CD4-positive, alpha-beta T cell (primary cell): ENCODE results near the gene RSU1. TPM values are rescaled to one million over a fixed set of nuclear protein-coding genes. Genes with fewer than 3 reads are reported as not detected.

Experiments used
- ATAC-seq: fragments of 200-7000 bp; cut with Tn5 transposase; one replicate; pipeline ENCODE4 v1.10.0; 2022; ENCODE audit warnings: mild to moderate bottlenecking; ENCODE audit not compliant: poor library complexity
- CTCF ChIA-PET: fragments of 350-600 bp; sonication (Branson Sonifier 250); formaldehyde crosslinking; loops from one replicate; lab custom pipeline; 2021; ENCODE audit warnings: antibody characterized with exemption, inconsistent platforms; lab: Charles Lee
- POLR2A ChIA-PET: fragments of 350-600 bp; sonication (Branson Sonifier 250); formaldehyde crosslinking; loops from one replicate; lab custom pipeline; 2021; ENCODE audit warnings: antibody characterized with exemption, inconsistent platforms; lab: Charles Lee
- DNase-seq, 14 experiments: peaks; one replicate each; pipeline ENCODE4 v3.0.0-alpha.2; 2013 to 2020; ENCODE audit warnings: mixed read lengths in 2 of 14
- H3K27ac ChIP-seq, 2 donors: one replicate each; pipeline versions ENCODE4 v1.5.1 to v1.7.0; 2013; ENCODE audit warnings: low read length in 2 of 2, low read depth in 1 of 2, mild to moderate bottlenecking in 1 of 2
- H3K27me3 ChIP-seq, 2 experiments: 1 replicate in 1 of 2; 2 replicates in 1 of 2; pipeline versions ENCODE4 v1.6.1 to v1.7.0; 2013; ENCODE audit warnings: low read length in 2 of 2, control low read depth in 1 of 2, mild to moderate bottlenecking in 1 of 2, moderate library complexity in 1 of 2; ENCODE audit not compliant: insufficient read depth in 2 of 2, control insufficient read depth in 1 of 2
- H3K36me3 ChIP-seq: one replicate; pipeline ENCODE4 v1.6.1; 2013; ENCODE audit warnings: low read length, control low read depth; ENCODE audit not compliant: insufficient read depth
- H3K4me1 ChIP-seq: one replicate; pipeline ENCODE4 v1.6.1; 2013; ENCODE audit warnings: low read length, control low read depth; ENCODE audit not compliant: insufficient read depth
- H3K4me3 ChIP-seq: one replicate; pipeline ENCODE4 v1.5.1; 2013; ENCODE audit warnings: mild to moderate bottlenecking, low read length, moderate library complexity
- H3K9me3 ChIP-seq, 2 experiments: 1 replicate in 1 of 2; 2 replicates in 1 of 2; pipeline versions ENCODE4 v1.6.1 to v1.7.0; 2013; ENCODE audit warnings: low read length in 2 of 2, mild to moderate bottlenecking in 2 of 2, control low read depth in 1 of 2, moderate library complexity in 1 of 2; ENCODE audit not compliant: control insufficient read depth in 1 of 2, insufficient read depth in 1 of 2
- H3K27ac Mint-ChIP-seq: one replicate; pipeline ENCODE4 v1.8.0; 2020; ENCODE audit warnings: mixed read lengths
- H3K27me3 Mint-ChIP-seq: one replicate; pipeline ENCODE4 v1.8.0; 2021; ENCODE audit warnings: mixed read lengths
- H3K36me3 Mint-ChIP-seq: one replicate; pipeline ENCODE4 v1.8.0; 2021; ENCODE audit warnings: low read depth, mixed read lengths
- H3K4me1 Mint-ChIP-seq: one replicate; pipeline ENCODE4 v1.8.0; 2021; ENCODE audit warnings: low read depth, mixed read lengths
- H3K4me3 Mint-ChIP-seq: one replicate; pipeline ENCODE4 v1.8.0; 2020; ENCODE audit warnings: mild to moderate bottlenecking, mixed read lengths
- H3K9me3 Mint-ChIP-seq: one replicate; pipeline ENCODE4 v1.8.0; 2020; ENCODE audit warnings: mixed read lengths
- CTCF ChIP-seq: fragments of 200-600 bp; IDR thresholded peaks from one replicate; pipeline ENCODE4 v1.8.0; 2022; ENCODE audit warnings: antibody characterized with exemption, mild to moderate bottlenecking
- intact Hi-C, 2 experiments: fragments of 100-400 bp; cut with DNase I in 1 of 2; cut with micrococcal nuclease in 1 of 2; formaldehyde crosslinking; loops; one replicate each; pipeline versions ENCODE4 v1.15.1 to v1.9.0; 2023 to 2025; cut with DNase I, micrococcal nuclease
- total RNA-seq, 174 experiments: library from RNA in 2 of 174; stranded (reverse) in 2 of 174; gene quantifications; one replicate each; pipeline ENCODE4 v1.2.3 and lab custom pipeline; 2021 to 2026

Gene RSU1
- total RNA-seq, 2 experiments from 2014 or later, result 26.2 to 28.8 TPM

- intact Hi-C loops, result no loop called here
- H3K27me3 ChIP-seq, result no peaks in the 10 kb centered on the region
- no peak for TF ChIP-seq CTCF
- H3K27ac ChIP-seq, result no peak overlapping the region
- H3K36me3 ChIP-seq, result no peaks in the 10 kb centered on the region
- H3K9me3 ChIP-seq, result no peaks in the 10 kb centered on the region
- H3K27ac Mint-ChIP-seq, result no peak overlapping the region
- H3K4me3 ChIP-seq, result no peak overlapping the region
- H3K4me1 Mint-ChIP-seq, result no peaks in the 10 kb centered on the region
- H3K9me3 Mint-ChIP-seq, result no peaks in the 10 kb centered on the region
- no peaks in the 10 kb centered on the region for H3K27me3 Mint-ChIP-seq
- peaks cover 47% of the 10 kb centered on the region for H3K36me3 Mint-ChIP-seq
- no peak for DNase-seq
- no peak overlapping the region for H3K4me3 Mint-ChIP-seq
- ChIA-PET POLR2A (no interaction called here), CTCF (no interaction called here)
- no peaks in the 10 kb centered on the region for H3K4me1 ChIP-seq
- ATAC-seq, result no peak
Observed at GRCh38 chr10:16632996-16633395, 184.2 kb downstream of the RSU1 start.

GRCh38 chr10:16626697-16627096, 190.5 kb downstream of the RSU1 start:
- Histone ChIP-seq H3K9me3 (peaks cover 0 to 4% of the 10 kb centered on the region in 2 experiments), H3K36me3 (no peaks in the 10 kb centered on the region), H3K27ac (no peak overlapping the region), H3K4me3 (no peak overlapping the region), H3K4me1 (no peaks in the 10 kb centered on the region), H3K27me3 (no peaks in the 10 kb centered on the region)
- H3K27me3 Mint-ChIP-seq, result no peaks in the 10 kb centered on the region
- no peak overlapping the region for H3K4me3 Mint-ChIP-seq
- CTCF ChIA-PET, result no interaction called here
- DNase-seq (no peak), ATAC-seq (no peak)
- no peak for TF ChIP-seq CTCF
- H3K9me3 Mint-ChIP-seq, result peaks cover 14% of the 10 kb centered on the region
- no peaks in the 10 kb centered on the region for H3K4me1 Mint-ChIP-seq
- H3K36me3 Mint-ChIP-seq, result peaks cover 72% of the 10 kb centered on the region
- intact Hi-C loops, result no loop called here
- no peak overlapping the region for H3K27ac Mint-ChIP-seq
- POLR2A ChIA-PET, result no interaction called here

- Histone ChIP-seq H3K27ac (no peak overlapping the region), H3K36me3 (no peaks in the 10 kb centered on the region), H3K4me1 (no peaks in the 10 kb centered on the region), H3K4me3 (no peak overlapping the region), H3K27me3 (no peaks in the 10 kb centered on the region), H3K9me3 (peaks cover 0 to 5% of the 10 kb centered on the region in 2 experiments)
- CTCF ChIA-PET, result interaction anchor here (0.8 kb wide), 1 partner anchor 9 kb away, joined by 4 read pairs; no protein-coding TSS in a partner anchor
- no peaks in the 10 kb centered on the region for H3K4me1 Mint-ChIP-seq
- no peak overlapping the region for H3K4me3 Mint-ChIP-seq
- no peaks in the 10 kb centered on the region for H3K27me3 Mint-ChIP-seq
- ATAC-seq (no peak), DNase-seq (no peak)
- no peak overlapping the region for H3K27ac Mint-ChIP-seq
- POLR2A ChIA-PET, result no interaction called here
- peaks cover 66% of the 10 kb centered on the region for H3K36me3 Mint-ChIP-seq
- H3K9me3 Mint-ChIP-seq, result peaks cover 26% of the 10 kb centered on the region
- TF ChIP-seq CTCF, result no peak
- intact Hi-C loops, result no loop called here
Observed at GRCh38 chr10:16612981-16613355, 204.3 kb downstream of the RSU1 start.
